H9 (cell line): ENCODE results near the gene MSL2. TPM values are rescaled to one million over a fixed set of nuclear protein-coding genes. Genes with fewer than 3 reads are reported as not detected.

Source experiments
- DNase-seq: peaks from one replicate; pipeline ENCODE4 v3.0.0-alpha.2; 2017
- H2AFZ ChIP-seq: one replicate; pipeline ENCODE4 v1.6.1; 2013; ENCODE audit warnings: mild to moderate bottlenecking, low read length, control low read depth, moderate library complexity
- H2AK5ac ChIP-seq: 2 replicates; pipeline ENCODE4 v1.6.1; 2013; ENCODE audit warnings: low read length, control low read depth, mixed read lengths; ENCODE audit not compliant: insufficient read length
- H2BK120ac ChIP-seq: one replicate; pipeline ENCODE4 v1.6.1; 2013; ENCODE audit warnings: low read depth, mild to moderate bottlenecking, low read length, control low read depth, inconsistent platforms; ENCODE audit not compliant: poor library complexity, severe bottlenecking
- H2BK12ac ChIP-seq: 2 replicates; pipeline ENCODE4 v1.6.1; 2013; ENCODE audit warnings: low read length, control low read depth, mixed read lengths, low read depth; ENCODE audit not compliant: insufficient read length
- H2BK15ac ChIP-seq: 2 replicates; pipeline ENCODE4 v1.6.1; 2013; ENCODE audit warnings: low read depth, low read length, control low read depth
- H2BK20ac ChIP-seq: one replicate; pipeline ENCODE4 v1.6.1; 2013; ENCODE audit warnings: low read depth, mild to moderate bottlenecking, low read length, control low read depth, inconsistent platforms; ENCODE audit not compliant: poor library complexity, severe bottlenecking
- H2BK5ac ChIP-seq: 2 replicates; pipeline ENCODE4 v1.6.1; 2013; ENCODE audit warnings: low read length, control low read depth, mixed read lengths; ENCODE audit not compliant: insufficient read length
- H3K14ac ChIP-seq: 2 replicates; pipeline ENCODE4 v1.6.1; 2013; ENCODE audit warnings: low read length, control low read depth; ENCODE audit not compliant: insufficient read depth
- H3K18ac ChIP-seq: 2 replicates; pipeline ENCODE4 v1.6.1; 2013; ENCODE audit warnings: low read depth, mild to moderate bottlenecking, mixed read lengths, low read length, control low read depth; ENCODE audit not compliant: insufficient read length
- H3K23ac ChIP-seq: 2 replicates; pipeline ENCODE4 v1.6.1; 2013; ENCODE audit warnings: low read length, control low read depth, mixed read lengths, low read depth; ENCODE audit not compliant: insufficient read length
- H3K23me2 ChIP-seq: 2 replicates; pipeline ENCODE4 v1.6.1; 2013; ENCODE audit warnings: low read depth, mild to moderate bottlenecking, mixed read lengths, low read length, control low read depth; ENCODE audit not compliant: insufficient read length, poor library complexity, severe bottlenecking
- H3K27ac ChIP-seq: 2 replicates; pipeline ENCODE4 v1.5.1; 2013; ENCODE audit warnings: low read length, control low read depth, mixed read lengths, low read depth; ENCODE audit not compliant: insufficient read length
- H3K27me3 ChIP-seq: 2 replicates; pipeline ENCODE4 v1.6.1; 2013; ENCODE audit warnings: low read length, control low read depth, inconsistent platforms; ENCODE audit not compliant: insufficient read depth
- H3K4ac ChIP-seq: 2 replicates; pipeline ENCODE4 v1.6.1; 2013; ENCODE audit warnings: low read depth, mild to moderate bottlenecking, control low read depth, inconsistent platforms, low read length, moderate library complexity
- H3K4me1 ChIP-seq: 2 replicates; pipeline ENCODE4 v1.6.1; 2013; ENCODE audit warnings: low read length, control low read depth, inconsistent platforms; ENCODE audit not compliant: insufficient read depth
- H3K4me2 ChIP-seq: 2 replicates; pipeline ENCODE4 v1.6.1; 2013; ENCODE audit warnings: low read length, control low read depth, mixed read lengths; ENCODE audit not compliant: insufficient read length, insufficient read depth
- H3K56ac ChIP-seq: 2 replicates; pipeline ENCODE4 v1.6.1; 2013; ENCODE audit warnings: low read depth, mild to moderate bottlenecking, mixed read lengths, low read length, control low read depth; ENCODE audit not compliant: insufficient read length
- H3K79me1 ChIP-seq: 2 replicates; pipeline ENCODE4 v1.6.1; 2013; ENCODE audit warnings: low read depth, mild to moderate bottlenecking, moderate library complexity, low read length, control low read depth, inconsistent platforms; ENCODE audit not compliant: insufficient read depth, poor library complexity, severe bottlenecking
- H3K79me2 ChIP-seq: 2 replicates; pipeline ENCODE4 v1.6.1; 2013; ENCODE audit warnings: low read length, control low read depth, inconsistent platforms; ENCODE audit not compliant: insufficient read depth
- H3K9ac ChIP-seq: 2 replicates; pipeline ENCODE4 v1.6.1; 2013; ENCODE audit warnings: low read length, control low read depth, mixed read lengths; ENCODE audit not compliant: insufficient read length; ENCODE audit errors: extremely low read depth
- H3K9me3 ChIP-seq: one replicate; pipeline ENCODE4 v1.6.1; 2013; ENCODE audit warnings: low read depth, low read length, inconsistent platforms; ENCODE audit not compliant: control insufficient read depth
- H3T11ph ChIP-seq: one replicate; pipeline ENCODE4 v1.6.1; 2013; ENCODE audit warnings: mild to moderate bottlenecking, low read length, control low read depth, inconsistent platforms
- H4K20me1 ChIP-seq: one replicate; pipeline ENCODE4 v1.6.1; 2013; ENCODE audit not compliant: control insufficient read depth, insufficient read length, insufficient read depth
- H4K5ac ChIP-seq: 2 replicates; pipeline ENCODE4 v1.6.1; 2013; ENCODE audit warnings: low read depth, mild to moderate bottlenecking, mixed read lengths, low read length, control low read depth; ENCODE audit not compliant: insufficient read length
- H4K8ac ChIP-seq: replicated peaks from 2 replicates; pipeline ENCODE4 v1.6.1; 2013; ENCODE audit warnings: low read length, control low read depth, mixed read lengths, low read depth; ENCODE audit not compliant: insufficient read length
- H4K91ac ChIP-seq: 2 replicates; pipeline ENCODE4 v1.6.1; 2013; ENCODE audit warnings: low read depth, mild to moderate bottlenecking, moderate library complexity, mixed read lengths, low read length, control low read depth; ENCODE audit not compliant: insufficient read length
- H3K27ac Mint-ChIP-seq, 3 experiments: 2 replicates in 2 of 3; 3 replicates in 1 of 3; pipeline ENCODE4 v1.8.0; 2020 to 2021; ENCODE audit warnings: mixed read lengths in 3 of 3, mild to moderate bottlenecking in 1 of 3, moderate library complexity in 1 of 3
- H3K27me3 Mint-ChIP-seq: 2 replicates; pipeline ENCODE4 v1.8.0; 2021; ENCODE audit warnings: low read depth, mild to moderate bottlenecking, moderate library complexity, mixed read lengths
- H3K36me3 Mint-ChIP-seq, 3 experiments: 2 replicates in 2 of 3; 3 replicates in 1 of 3; pipeline ENCODE4 v1.8.0; 2020 to 2021; ENCODE audit warnings: low read depth in 3 of 3, mixed read lengths in 3 of 3; ENCODE audit not compliant: insufficient read depth in 1 of 3
- H3K4me1 Mint-ChIP-seq, 2 experiments: 2 replicates each; pipeline ENCODE4 v1.8.0; 2020; ENCODE audit warnings: mixed read lengths in 2 of 2
- H3K4me3 Mint-ChIP-seq, 2 experiments: 2 replicates in 1 of 2; 3 replicates in 1 of 2; pipeline ENCODE4 v1.8.0; 2020 to 2021; ENCODE audit warnings: mild to moderate bottlenecking in 2 of 2, mixed read lengths in 2 of 2, moderate library complexity in 1 of 2
- H3K9me3 Mint-ChIP-seq, 2 experiments: 2 replicates in 1 of 2; 3 replicates in 1 of 2; pipeline ENCODE4 v1.8.0; 2020; ENCODE audit warnings: mild to moderate bottlenecking in 2 of 2, mixed read lengths in 2 of 2, moderate library complexity in 1 of 2
- WGBS: extraction: QIAGEN DNeasy Blood & Tissue Kit; methylation state at CpG from one replicate; pipeline ENCODE4 v1.1.7; 2013; ENCODE audit warnings: missing lambda C conversion rate, low lambda C conversion rate, mixed read lengths; ENCODE audit not compliant: insufficient read length; ENCODE audit errors: extremely low coverage; 5-methylcytosine and 5-hydroxymethylcytosine counted together
- total RNA-seq: library from RNA; stranded (reverse); gene quantifications from 2 replicates; pipeline ENCODE4 v1.2.1, GENCODE V29; 2021
- TF ChIP-seq, protein P1 (sequence below): fragments of 200-600 bp; sonication (generic); conservative IDR thresholded peaks from 3 replicates; pipeline ENCODE4 v1.8.0; 2021; ENCODE audit warnings: antibody characterized with exemption, mild to moderate bottlenecking

The MSL2 gene
- total RNA-seq, 1 experiment from 2014 or later = 42.7 TPM

DNA sequence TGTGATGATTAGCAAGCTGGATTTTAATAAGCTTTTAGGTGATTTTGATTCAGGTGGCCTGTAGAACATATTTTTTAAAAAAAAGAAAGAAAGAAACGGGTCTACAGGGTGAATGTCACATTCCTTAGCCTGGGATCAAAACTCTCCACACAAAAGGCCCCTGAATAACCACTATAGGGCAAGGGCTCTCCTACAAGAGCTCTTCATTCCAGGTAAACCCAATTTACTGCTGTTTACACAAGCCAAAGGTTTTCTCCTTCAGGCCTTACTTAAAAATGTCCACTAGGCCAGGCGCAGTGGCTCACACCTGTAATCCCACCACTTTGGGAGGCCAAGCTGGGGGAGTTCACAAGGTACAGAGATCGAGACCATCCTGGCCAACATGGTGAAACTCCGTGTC, 8.3 kb downstream of the MSL2 start:
- Histone ChIP-seq H2BK20ac (no peak overlapping the region), H4K20me1 (no peaks in the 10 kb centered on the region), H3K23me2 (no peaks in the 10 kb centered on the region), H2BK15ac (no peak overlapping the region), H2AFZ (no peak overlapping the region), H3K4me1 (no peaks in the 10 kb centered on the region; the same call in 1 of the 2 replicates), H3K27ac (no peak overlapping the region), H3K9me3 (no peaks in the 10 kb centered on the region), H3K56ac (no peak overlapping the region), H3K4me2 (no peak overlapping the region), H2BK120ac (no peak overlapping the region), H3K79me1 (peaks cover 6% of the 10 kb centered on the region), H4K8ac (no peak overlapping the region), H4K91ac (no peak overlapping the region), H3T11ph (no peak overlapping the region), H3K18ac (no peak overlapping the region), H2AK5ac (no peak overlapping the region), H4K5ac (no peak overlapping the region), H3K4ac (no peak overlapping the region), H3K23ac (no peak overlapping the region), H2BK12ac (no peak overlapping the region), H3K79me2 (peaks cover 70% of the 10 kb centered on the region), H3K9ac (no peak overlapping the region), H3K14ac (no peak overlapping the region), H2BK5ac (no peak overlapping the region), H3K27me3 (no peaks in the 10 kb centered on the region)
- H3K27me3 Mint-ChIP-seq = no peaks in the 10 kb centered on the region
- H3K4me1 Mint-ChIP-seq = peaks cover 46 to 49% of the 10 kb centered on the region in 2 experiments
- TF ChIP-seq, protein P1, sequence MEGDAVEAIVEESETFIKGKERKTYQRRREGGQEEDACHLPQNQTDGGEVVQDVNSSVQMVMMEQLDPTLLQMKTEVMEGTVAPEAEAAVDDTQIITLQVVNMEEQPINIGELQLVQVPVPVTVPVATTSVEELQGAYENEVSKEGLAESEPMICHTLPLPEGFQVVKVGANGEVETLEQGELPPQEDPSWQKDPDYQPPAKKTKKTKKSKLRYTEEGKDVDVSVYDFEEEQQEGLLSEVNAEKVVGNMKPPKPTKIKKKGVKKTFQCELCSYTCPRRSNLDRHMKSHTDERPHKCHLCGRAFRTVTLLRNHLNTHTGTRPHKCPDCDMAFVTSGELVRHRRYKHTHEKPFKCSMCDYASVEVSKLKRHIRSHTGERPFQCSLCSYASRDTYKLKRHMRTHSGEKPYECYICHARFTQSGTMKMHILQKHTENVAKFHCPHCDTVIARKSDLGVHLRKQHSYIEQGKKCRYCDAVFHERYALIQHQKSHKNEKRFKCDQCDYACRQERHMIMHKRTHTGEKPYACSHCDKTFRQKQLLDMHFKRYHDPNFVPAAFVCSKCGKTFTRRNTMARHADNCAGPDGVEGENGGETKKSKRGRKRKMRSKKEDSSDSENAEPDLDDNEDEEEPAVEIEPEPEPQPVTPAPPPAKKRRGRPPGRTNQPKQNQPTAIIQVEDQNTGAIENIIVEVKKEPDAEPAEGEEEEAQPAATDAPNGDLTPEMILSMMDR = no peak
- H3K4me3 Mint-ChIP-seq = peak overlapping the region in 1 of 2 experiments; percentile 42; a peak in 2 of 5 replicates
- DNase-seq = no peak
- H3K36me3 Mint-ChIP-seq = peaks cover 2 to 12% (median 4%) of the 10 kb centered on the region in 3 experiments; a peak in 5 of 7 replicates
- no CpG with 5 or more reads among the region's 4 CpGs for WGBS
- H3K9me3 Mint-ChIP-seq = no peaks in the 10 kb centered on the region
- peak overlapping the region; percentile 67 to 91 (median 82); a peak in 4 of 7 replicates for H3K27ac Mint-ChIP-seq
